ENCODE measurements around the gene LRP1B. TPM values are rescaled to one million over a fixed set of nuclear protein-coding genes. Genes with fewer than 3 reads are reported as not detected.

LRP1B gene
- total and polyA plus RNA-seq, 2 donors (not counting 1 experiment from before 2014, with no cell fraction given) = not detected

DNA sequence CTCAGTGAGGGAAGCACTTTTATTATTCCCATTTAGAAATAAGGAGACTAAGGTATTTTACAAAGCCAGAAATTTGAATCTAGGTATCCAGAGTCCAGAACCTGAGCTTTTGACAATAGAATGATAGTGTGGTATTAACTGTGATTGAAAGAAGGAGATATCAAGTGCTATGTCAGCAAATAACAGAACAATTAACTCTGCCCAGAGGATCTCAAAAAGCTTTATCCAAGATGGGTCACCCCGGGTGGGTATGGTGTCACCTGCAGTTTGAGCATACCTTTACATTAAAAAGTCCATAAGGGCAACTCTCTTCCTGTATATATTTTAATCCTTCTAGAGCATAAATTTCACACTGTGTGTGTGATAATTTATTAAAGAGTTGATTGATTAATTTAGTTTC lies 105.4 kb downstream of the LRP1B start:
- Histone ChIP-seq H3K9me3 (ENCODE audit: control extremely low read depth in 1 of 3, control insufficient read depth in 2 of 3, insufficient read depth in 1 of 3, low read length in 2 of 3) (no peaks in the 10 kb centered on the region), H3K4me3 (ENCODE audit: control extremely low read depth in 1 of 5, extremely low read depth in 1 of 5, insufficient read depth in 1 of 5, low read depth in 2 of 5, low read length in 4 of 5) (no peak overlapping the region), H3K9ac (ENCODE audit: low read length) (no peak overlapping the region), H3K36me3 (replicated peaks in 1 of 2; ENCODE audit: control extremely low read depth in 1 of 2, control insufficient read depth in 1 of 2, extremely low read depth in 1 of 2, insufficient read depth in 2 of 2, low read length in 1 of 2) (no peaks in the 10 kb centered on the region), H3K4me2 (replicated peaks; ENCODE audit: low read depth, low read length, poor library complexity, severe bottlenecking) (no peak overlapping the region), H3K79me2 (ENCODE audit: control insufficient read depth, insufficient read depth, low read length) (no peaks in the 10 kb centered on the region), H3K4me1 (ENCODE audit: control insufficient read depth in 2 of 2, insufficient read depth in 2 of 2, low read length in 2 of 2) (no peaks in the 10 kb centered on the region), H2AFZ (ENCODE audit: insufficient read depth, low read depth, low read length, poor library complexity, severe bottlenecking) (no peak overlapping the region), H3K27me3 (replicated peaks in 1 of 4; ENCODE audit: control extremely low read depth in 1 of 4, control insufficient read depth in 3 of 4, insufficient read depth in 4 of 4, low read length in 3 of 4) (no peaks in the 10 kb centered on the region), H4K20me1 (ENCODE audit: control insufficient read depth, insufficient read depth, low read length, poor library complexity, severe bottlenecking) (no peaks in the 10 kb centered on the region), H3K27ac (ENCODE audit: low read length in 2 of 2) (no peak overlapping the region)
- TF ChIP-seq EZH2 (IDR thresholded peaks at IDR 0.05; ENCODE audit: borderline replicate concordance, insufficient read depth, low read depth, low read length, poor library complexity, severe bottlenecking) (no peak), CTCF (IDR thresholded peaks at IDR 0.05) (no peak)
- no peaks in the 10 kb centered on the region for H3K4me1 Mint-ChIP-seq
- no peak overlapping the region for H3K27ac Mint-ChIP-seq
- no peak for ATAC-seq (ENCODE audit: low read depth)
- intact Hi-C loops (cut with micrococcal nuclease) = no loop called here
- no peaks in the 10 kb centered on the region for H3K27me3 Mint-ChIP-seq
- no CpG with 5 or more reads among the region's 1 CpG for WGBS (ENCODE audit: insufficient coverage)
- no peak for DNase-seq
- no peak overlapping the region for H3K4me3 Mint-ChIP-seq
- POLR2A ChIA-PET = no interaction called here
- CTCF ChIA-PET = no interaction called here
- no peaks in the 10 kb centered on the region for H3K9me3 Mint-ChIP-seq (ENCODE audit: insufficient read depth)

DNA sequence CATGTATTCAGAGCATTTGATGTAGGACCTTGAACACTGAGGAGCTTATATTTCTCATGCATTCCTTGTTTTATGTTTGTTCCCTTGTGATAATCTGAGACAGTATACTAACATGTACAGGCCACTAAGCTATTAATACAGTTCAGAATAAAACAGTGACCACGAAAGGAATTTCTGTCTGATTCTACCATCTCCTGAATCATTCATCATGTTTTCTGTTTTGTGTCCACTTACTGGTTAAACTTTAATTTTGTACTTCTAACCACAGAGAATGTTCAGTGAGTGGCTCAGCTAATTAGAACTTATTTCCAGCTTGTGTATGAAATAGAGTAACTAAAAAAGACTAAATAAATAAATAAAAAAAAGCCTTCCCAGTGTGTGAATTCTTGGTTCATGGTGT lies 110.4 kb downstream of the LRP1B start:
- Histone ChIP-seq H3K9me3 (ENCODE audit: control extremely low read depth in 1 of 3, control insufficient read depth in 2 of 3, insufficient read depth in 1 of 3, low read length in 2 of 3) (no peaks in the 10 kb centered on the region), H3K27ac (ENCODE audit: low read length in 2 of 2) (no peak overlapping the region), H3K79me2 (ENCODE audit: control insufficient read depth, insufficient read depth, low read length) (no peaks in the 10 kb centered on the region), H3K36me3 (replicated peaks in 1 of 2; ENCODE audit: control extremely low read depth in 1 of 2, control insufficient read depth in 1 of 2, extremely low read depth in 1 of 2, insufficient read depth in 2 of 2, low read length in 1 of 2) (no peaks in the 10 kb centered on the region), H3K4me3 (ENCODE audit: control extremely low read depth in 1 of 5, extremely low read depth in 1 of 5, insufficient read depth in 1 of 5, low read depth in 2 of 5, low read length in 4 of 5) (no peak overlapping the region), H3K4me1 (ENCODE audit: control insufficient read depth in 2 of 2, insufficient read depth in 2 of 2, low read length in 2 of 2) (no peaks in the 10 kb centered on the region), H4K20me1 (ENCODE audit: control insufficient read depth, insufficient read depth, low read length, poor library complexity, severe bottlenecking) (no peaks in the 10 kb centered on the region), H2AFZ (ENCODE audit: insufficient read depth, low read depth, low read length, poor library complexity, severe bottlenecking) (no peak overlapping the region), H3K9ac (ENCODE audit: low read length) (no peak overlapping the region), H3K27me3 (replicated peaks in 1 of 4; ENCODE audit: control extremely low read depth in 1 of 4, control insufficient read depth in 3 of 4, insufficient read depth in 4 of 4, low read length in 3 of 4) (no peaks in the 10 kb centered on the region), H3K4me2 (replicated peaks; ENCODE audit: low read depth, low read length, poor library complexity, severe bottlenecking) (no peak overlapping the region)
- intact Hi-C loops (cut with micrococcal nuclease) = no loop called here
- no peak overlapping the region for H3K27ac Mint-ChIP-seq
- no peak overlapping the region for H3K4me3 Mint-ChIP-seq
- DNase-seq = no peak
- whole genome bisulfite sequencing (ENCODE audit: insufficient coverage) = no CpG with 5 or more reads among the region's 1 CpG
- ATAC-seq (ENCODE audit: low read depth) = no peak
- no peak for TF ChIP-seq EZH2 (IDR thresholded peaks at IDR 0.05; ENCODE audit: borderline replicate concordance, insufficient read depth, low read depth, low read length, poor library complexity, severe bottlenecking)
- no peak for TF ChIP-seq CTCF (IDR thresholded peaks at IDR 0.05)
- H3K4me1 Mint-ChIP-seq = no peaks in the 10 kb centered on the region
- no peaks in the 10 kb centered on the region for H3K9me3 Mint-ChIP-seq (ENCODE audit: insufficient read depth)
- H3K27me3 Mint-ChIP-seq = no peaks in the 10 kb centered on the region
- ChIA-PET POLR2A (no interaction called here), CTCF (no interaction called here)
